Activated CD4-positive, alpha-beta memory T cell treated with anti-CD3 and anti-CD28 coated beads, Interleukin-2, amount 10 ng/mL, durations not matched to agents 7 days and 5 days (primary cell): ENCODE data around the gene DOCK6. TPM values are rescaled to one million over a fixed set of nuclear protein-coding genes. Genes with fewer than 3 reads are reported as not detected.

Source experiments
- CTCF ChIA-PET: fragments of 350-600 bp; sonication (Branson Sonifier 250); formaldehyde crosslinking; loops from one replicate; lab custom pipeline; 2021; ENCODE audit warnings: antibody characterized with exemption, inconsistent platforms; lab: Charles Lee
- POLR2A ChIA-PET: fragments of 350-600 bp; sonication (Branson Sonifier 250); formaldehyde crosslinking; loops from one replicate; lab custom pipeline; 2021; ENCODE audit warnings: antibody characterized with exemption; lab: Charles Lee
- DNase-seq: peaks from one replicate; pipeline ENCODE4 v3.0.0-alpha.2; 2020
- H3K27ac Mint-ChIP-seq: one replicate; pipeline ENCODE4 v1.8.0; 2021; ENCODE audit warnings: mild to moderate bottlenecking, mixed read lengths
- H3K27me3 Mint-ChIP-seq: one replicate; pipeline ENCODE4 v1.8.0; 2021; ENCODE audit warnings: mixed read lengths
- H3K36me3 Mint-ChIP-seq: one replicate; pipeline ENCODE4 v1.8.0; 2021; ENCODE audit warnings: low read depth, mixed read lengths
- H3K4me1 Mint-ChIP-seq: one replicate; pipeline ENCODE4 v1.8.0; 2021; ENCODE audit warnings: mixed read lengths
- H3K4me3 Mint-ChIP-seq: one replicate; pipeline ENCODE4 v1.8.0; 2021; ENCODE audit warnings: mild to moderate bottlenecking, mixed read lengths
- H3K9me3 Mint-ChIP-seq: one replicate; pipeline ENCODE4 v1.8.0; 2021; ENCODE audit warnings: mixed read lengths
- total RNA-seq, 2 experiments: library from RNA; stranded (reverse); gene quantifications; one replicate each; pipeline ENCODE4 v1.2.3, GENCODE V29; 2021

The DOCK6 gene
- total RNA-seq, 2 experiments from 2014 or later: 0.35 to 0.68 TPM

- Mint-ChIP-seq H3K9me3 (no peaks in the 10 kb centered on the region), H3K27ac (no peak overlapping the region), H3K36me3 (no peaks in the 10 kb centered on the region), H3K27me3 (peaks cover 4% of the 10 kb centered on the region), H3K4me1 (peaks cover 9% of the 10 kb centered on the region), H3K4me3 (no peak overlapping the region)
- DNase-seq: no peak
- ChIA-PET POLR2A (no interaction called here), CTCF (no interaction called here)
Measured at GRCh38 chr19:11176466-11177193, 85.7 kb downstream of the DOCK6 start.

GRCh38 chr19:11175920-11176319, 86.4 kb downstream of the DOCK6 start:
- Mint-ChIP-seq H3K9me3 (no peaks in the 10 kb centered on the region), H3K36me3 (no peaks in the 10 kb centered on the region), H3K27me3 (no peaks in the 10 kb centered on the region), H3K4me1 (peaks cover 9% of the 10 kb centered on the region), H3K27ac (no peak overlapping the region), H3K4me3 (no peak overlapping the region)
- ChIA-PET CTCF (interaction anchor here (0.6 kb wide), 1 partner anchor 69 kb away, joined by 3 read pairs; no protein-coding TSS in a partner anchor), POLR2A (no interaction called here)
- no peak for DNase-seq

GRCh38 chr19:11174336-11174735, 88.0 kb downstream of the DOCK6 start:
- Mint-ChIP-seq H3K9me3 (no peaks in the 10 kb centered on the region), H3K36me3 (no peaks in the 10 kb centered on the region), H3K4me1 (no peaks in the 10 kb centered on the region), H3K4me3 (no peak overlapping the region), H3K27me3 (no peaks in the 10 kb centered on the region), H3K27ac (no peak overlapping the region)
- ChIA-PET POLR2A (interaction anchor here (0.6 kb wide), 1 partner anchor 129 kb away, joined by 3 read pairs; no protein-coding TSS in a partner anchor), CTCF (no interaction called here)
- no peak for DNase-seq

- CTCF ChIA-PET: no interaction called here
- Mint-ChIP-seq H3K9me3 (no peaks in the 10 kb centered on the region), H3K4me1 (no peaks in the 10 kb centered on the region), H3K36me3 (no peaks in the 10 kb centered on the region), H3K4me3 (no peak overlapping the region), H3K27ac (no peak overlapping the region), H3K27me3 (no peaks in the 10 kb centered on the region)
- DNase-seq: no peak
- POLR2A ChIA-PET: no interaction called here
Measured at GRCh38 chr19:11173516-11174155, 88.7 kb downstream of the DOCK6 start.

GRCh38 chr19:11172576-11172975, 89.7 kb downstream of the DOCK6 start:
- DNase-seq: no peak
- ChIA-PET POLR2A (no interaction called here), CTCF (no interaction called here)
- Mint-ChIP-seq H3K27me3 (no peaks in the 10 kb centered on the region), H3K36me3 (no peaks in the 10 kb centered on the region), H3K4me3 (no peak overlapping the region), H3K27ac (no peak overlapping the region), H3K9me3 (no peaks in the 10 kb centered on the region), H3K4me1 (no peaks in the 10 kb centered on the region)

- no peak overlapping the region for H3K4me3 Mint-ChIP-seq
- no peaks in the 10 kb centered on the region for H3K9me3 Mint-ChIP-seq
- no peaks in the 10 kb centered on the region for H3K27me3 Mint-ChIP-seq
- no peaks in the 10 kb centered on the region for H3K36me3 Mint-ChIP-seq
- ChIA-PET POLR2A (no interaction called here), CTCF (no interaction called here)
- no peak overlapping the region for H3K27ac Mint-ChIP-seq
- H3K4me1 Mint-ChIP-seq: no peaks in the 10 kb centered on the region
- no peak for DNase-seq
Measured at GRCh38 chr19:11171144-11171543, 91.2 kb downstream of the DOCK6 start.

- no peaks in the 10 kb centered on the region for H3K36me3 Mint-ChIP-seq
- ChIA-PET POLR2A (no interaction called here), CTCF (no interaction called here)
- H3K9me3 Mint-ChIP-seq: no peaks in the 10 kb centered on the region
- no peaks in the 10 kb centered on the region for H3K27me3 Mint-ChIP-seq
- H3K4me1 Mint-ChIP-seq: no peaks in the 10 kb centered on the region
- H3K27ac Mint-ChIP-seq: no peak overlapping the region
- DNase-seq: no peak
- H3K4me3 Mint-ChIP-seq: no peak overlapping the region
Measured at GRCh38 chr19:11169896-11170678, 92.2 kb downstream of the DOCK6 start.

GRCh38 chr19:11168568-11168967, 93.8 kb downstream of the DOCK6 start:
- ChIA-PET CTCF (no interaction called here), POLR2A (interaction anchor here (1.7 kb wide), 1 partner anchor 13 kb away, joined by 5 read pairs; the partner anchor contains the start of gene SPC24)
- H3K4me1 Mint-ChIP-seq: no peaks in the 10 kb centered on the region
- no peaks in the 10 kb centered on the region for H3K9me3 Mint-ChIP-seq
- H3K27ac Mint-ChIP-seq: no peak overlapping the region
- no peak for DNase-seq
- no peaks in the 10 kb centered on the region for H3K36me3 Mint-ChIP-seq
- H3K27me3 Mint-ChIP-seq: no peaks in the 10 kb centered on the region
- no peak overlapping the region for H3K4me3 Mint-ChIP-seq

- no peak for DNase-seq
- H3K27ac Mint-ChIP-seq: no peak overlapping the region
- no peaks in the 10 kb centered on the region for H3K36me3 Mint-ChIP-seq
- H3K4me3 Mint-ChIP-seq: no peak overlapping the region
- no peaks in the 10 kb centered on the region for H3K4me1 Mint-ChIP-seq
- POLR2A ChIA-PET: no interaction called here
- CTCF ChIA-PET: no interaction called here
- H3K9me3 Mint-ChIP-seq: no peaks in the 10 kb centered on the region
- no peaks in the 10 kb centered on the region for H3K27me3 Mint-ChIP-seq
Measured at GRCh38 chr19:11166281-11167142, 95.8 kb downstream of the DOCK6 start.

GRCh38 chr19:11165486-11166030, 96.8 kb downstream of the DOCK6 start:
- no peak overlapping the region for H3K27ac Mint-ChIP-seq
- POLR2A ChIA-PET: no interaction called here
- DNase-seq: no peak
- H3K36me3 Mint-ChIP-seq: no peaks in the 10 kb centered on the region
- CTCF ChIA-PET: no interaction called here
- no peaks in the 10 kb centered on the region for H3K27me3 Mint-ChIP-seq
- H3K4me1 Mint-ChIP-seq: no peaks in the 10 kb centered on the region
- H3K4me3 Mint-ChIP-seq: no peak overlapping the region
- no peaks in the 10 kb centered on the region for H3K9me3 Mint-ChIP-seq

- H3K27ac Mint-ChIP-seq: no peak overlapping the region
- ChIA-PET POLR2A (interaction anchor here (0.6 to 1.4 kb wide), 2 partner anchors 10 to 131 kb away, joined by 3 read pairs; partner anchors contain the start of gene TSPAN16), CTCF (no interaction called here)
- H3K27me3 Mint-ChIP-seq: peaks cover 3% of the 10 kb centered on the region
- no peaks in the 10 kb centered on the region for H3K36me3 Mint-ChIP-seq
- DNase-seq: no peak
- H3K4me1 Mint-ChIP-seq: no peaks in the 10 kb centered on the region
- H3K9me3 Mint-ChIP-seq: no peaks in the 10 kb centered on the region
- H3K4me3 Mint-ChIP-seq: no peak overlapping the region
Measured at GRCh38 chr19:11164879-11165406, 97.4 kb downstream of the DOCK6 start.

- Mint-ChIP-seq H3K9me3 (no peaks in the 10 kb centered on the region), H3K4me3 (no peak overlapping the region), H3K4me1 (no peaks in the 10 kb centered on the region), H3K36me3 (no peaks in the 10 kb centered on the region), H3K27ac (no peak overlapping the region), H3K27me3 (peaks cover 3% of the 10 kb centered on the region)
- CTCF ChIA-PET: interaction anchor here (0.7 to 1.0 kb wide), 2 partner anchors 38 to 222 kb away, joined by 3 to 5 read pairs; no protein-coding TSS in a partner anchor
- no peak for DNase-seq
- POLR2A ChIA-PET: interaction anchor here (0.6 to 1.4 kb wide), 2 partner anchors 10 to 131 kb away, joined by 3 read pairs; partner anchors contain the start of gene TSPAN16
Measured at GRCh38 chr19:11164296-11164695, 98.0 kb downstream of the DOCK6 start.
